Measurements from ENCODE around the gene SUPT4H1.

Gene SUPT4H1

GRCh38 chr17:58307468-58308172, 44.4 kb downstream of the SUPT4H1 start:
- DNase-seq (ENCODE audit: low read depth in 4 of 4, low spot score in 1 of 4), result no peak

DNA sequence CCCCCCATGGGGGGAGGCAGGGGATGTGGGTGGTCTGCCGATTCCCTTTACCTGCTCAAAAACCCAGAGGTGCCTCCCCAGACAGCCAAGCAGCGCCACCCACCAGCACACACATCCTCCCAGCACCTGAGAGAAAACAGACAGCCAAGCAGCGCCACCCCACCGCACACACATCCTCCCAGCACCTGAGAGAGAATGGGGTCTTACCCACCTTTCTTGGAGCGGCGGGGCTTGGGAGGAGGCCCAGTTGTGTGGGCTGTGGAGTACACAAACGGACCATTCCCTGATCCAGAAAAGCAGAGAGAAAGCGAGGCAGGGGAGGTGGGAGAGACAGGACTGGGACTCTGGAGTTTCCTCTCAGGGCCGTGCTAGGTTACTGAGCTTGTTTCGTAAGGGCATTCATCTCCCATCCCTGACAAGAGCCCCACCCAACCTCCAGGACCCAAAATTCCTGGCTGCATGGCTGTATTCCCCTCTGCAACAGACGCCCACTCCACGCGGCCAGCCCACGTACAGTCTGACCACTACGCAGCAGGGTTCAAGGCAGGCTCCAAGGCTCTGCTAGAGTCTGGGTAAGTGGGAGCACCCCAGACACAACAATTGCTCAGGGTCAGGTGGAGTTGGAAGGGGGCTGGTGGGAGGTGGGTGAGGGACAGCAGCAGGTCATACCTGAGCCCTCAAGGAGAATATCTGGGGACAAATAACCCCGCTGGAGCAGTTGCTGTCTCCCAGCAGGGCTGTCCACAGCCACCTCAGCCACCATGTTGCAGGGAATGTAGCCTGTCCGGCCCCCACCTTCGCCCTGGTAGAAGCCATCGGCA, 45.7 kb downstream of the SUPT4H1 start:
- no peak for DNase-seq (ENCODE audit: low read depth in 4 of 4, low spot score in 1 of 4)

DNA sequence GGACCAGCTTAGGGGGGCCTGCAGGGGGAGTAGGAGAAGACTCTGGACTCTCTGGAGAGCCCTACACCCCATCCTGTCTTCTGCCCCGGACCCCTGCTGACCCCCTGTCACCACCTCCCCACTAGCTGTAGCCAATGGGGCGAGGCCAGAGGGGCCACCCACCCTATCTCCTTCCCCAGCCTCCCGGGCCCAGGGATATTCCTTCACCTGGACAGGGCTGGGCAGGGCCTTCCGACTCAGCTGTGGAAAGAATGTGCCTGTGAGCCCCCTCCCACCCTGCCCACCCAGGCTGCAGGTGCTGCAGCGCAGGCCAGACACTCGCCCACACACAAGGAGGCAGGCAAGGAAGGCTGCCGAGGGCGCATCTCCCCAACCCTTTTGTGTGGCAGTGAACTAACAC, 46.4 kb downstream of the SUPT4H1 start:
- DNase-seq (ENCODE audit: low read depth in 4 of 4, low spot score in 1 of 4), result no peak

DNA sequence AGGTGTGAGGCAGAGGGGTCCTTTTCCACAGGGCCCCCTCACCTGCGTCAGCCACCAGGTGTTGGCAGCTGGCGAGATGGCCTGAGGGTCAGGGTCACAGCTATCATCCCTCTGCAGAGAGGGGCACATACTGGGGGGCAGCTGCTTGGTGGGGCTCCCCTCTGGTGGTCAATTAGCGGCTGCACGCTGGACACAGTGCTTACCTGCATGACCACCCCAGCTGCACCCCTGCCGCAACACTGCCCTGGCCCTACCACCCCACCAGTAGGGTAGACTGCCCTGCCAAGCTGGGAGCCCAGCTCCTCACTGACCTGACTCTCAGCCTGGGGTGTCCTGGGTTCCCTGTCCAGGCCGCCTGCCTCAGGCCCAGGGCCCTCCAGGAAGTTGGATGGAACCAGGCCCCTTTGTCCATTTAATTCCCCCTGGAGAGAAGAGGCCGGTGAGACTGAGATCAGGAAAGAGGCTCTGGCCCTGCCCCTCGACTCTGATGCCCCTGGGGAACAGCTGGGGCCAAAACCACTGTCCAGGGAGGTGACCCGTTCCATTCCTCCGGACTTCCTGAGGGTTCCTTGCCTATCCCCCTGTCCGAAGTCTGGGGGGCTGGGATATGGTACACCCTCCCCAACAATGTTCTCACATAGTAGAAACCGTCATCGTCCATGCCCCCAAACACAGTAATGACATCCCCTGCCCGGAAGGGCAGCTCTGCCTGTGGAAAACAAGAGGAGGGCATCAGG, 47.1 kb downstream of the SUPT4H1 start:
- DNase-seq (ENCODE audit: low read depth in 4 of 4, low spot score in 1 of 4), result no peak

- DNase-seq (ENCODE audit: low read depth in 4 of 4, low spot score in 1 of 4), result peak in 3 of 4 experiments; percentile 39 to 49 (median 45)
These were observed 47.8 kb downstream of the SUPT4H1 start for GRCh38 chr17:58303971-58304749.

DNA sequence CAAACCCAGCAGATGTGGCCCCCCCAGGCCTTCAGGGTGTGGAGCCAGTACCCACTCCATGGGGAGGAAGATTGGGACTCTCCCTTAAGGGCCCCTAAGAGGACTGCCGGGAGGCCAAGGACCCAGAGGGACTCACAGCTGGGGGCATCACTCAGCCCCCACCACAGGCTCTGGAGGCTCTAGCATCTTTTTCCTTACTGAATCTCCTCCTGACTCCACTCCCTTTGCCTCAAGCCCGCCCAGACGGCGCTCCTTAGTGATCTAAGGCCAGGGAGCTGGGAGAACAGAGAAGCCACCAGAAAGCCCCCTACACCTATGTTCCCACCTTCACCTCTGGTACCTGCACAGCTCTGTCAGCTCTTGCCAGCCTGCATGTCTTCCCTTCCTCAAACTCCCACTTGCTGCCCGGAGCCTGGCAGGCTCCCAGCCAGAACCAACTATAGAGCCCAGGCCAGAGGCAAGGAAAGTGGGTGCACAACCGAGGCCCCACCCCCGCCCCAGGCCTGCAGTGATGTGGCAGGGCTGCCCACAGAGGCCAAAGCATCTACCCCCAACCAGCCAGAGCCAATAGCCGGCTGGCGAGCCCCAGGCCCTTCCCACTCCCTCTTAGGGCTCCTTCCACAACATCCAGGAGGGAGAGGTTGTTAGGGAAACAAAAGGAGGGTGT, 48.9 kb downstream of the SUPT4H1 start:
- no peak for DNase-seq (ENCODE audit: low read depth in 4 of 4, low spot score in 1 of 4)

GRCh38 chr17:58302171-58302918, 49.7 kb downstream of the SUPT4H1 start:
- no peak for DNase-seq (ENCODE audit: low read depth in 4 of 4, low spot score in 1 of 4)

- DNase-seq (ENCODE audit: low read depth in 4 of 4, low spot score in 1 of 4), result no peak
These were observed 50.4 kb downstream of the SUPT4H1 start for GRCh38 chr17:58301504-58302150.

DNA sequence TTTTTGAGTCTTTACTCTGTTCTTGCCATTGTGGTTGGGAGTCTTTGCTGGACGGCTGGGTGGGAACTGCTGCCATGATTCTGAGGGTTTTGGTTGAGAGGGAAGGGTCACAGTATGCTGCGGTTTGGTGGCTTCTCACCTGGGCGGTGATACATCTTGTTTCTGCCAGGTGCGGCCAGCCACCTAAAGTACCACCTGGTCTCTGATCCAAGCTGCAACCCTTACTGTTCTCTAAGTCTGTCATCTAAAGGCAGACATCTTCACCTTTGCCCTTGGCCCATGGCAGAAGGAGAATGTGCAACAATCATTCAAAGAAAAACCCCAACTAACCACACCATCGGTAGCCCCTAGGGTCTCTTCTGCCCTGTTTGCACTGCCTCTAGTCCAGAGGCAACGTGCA, 51.7 kb downstream of the SUPT4H1 start:
- no peak for DNase-seq (ENCODE audit: low read depth in 4 of 4, low spot score in 1 of 4)
